ENCODE results near the gene CHRNB1.

GRCh38 chr17:7416323-7416722 is 28.5 kb upstream of the CHRNB1 start:
- TF ChIP-seq CTCF (IDR thresholded peaks at IDR 0.05) (no peak), POLR2A (IDR thresholded peaks at IDR 0.05) (no peak), POLR2AphosphoS5 (IDR thresholded peaks at IDR 0.05) (no peak)
